Left cardiac atrium (tissue), 4 donors: ENCODE data around the gene MYZAP. TPM values are rescaled to one million over a fixed set of nuclear protein-coding genes. Genes with fewer than 3 reads are reported as not detected.
A peak's percentile ranks its signal among the peaks of the same experiment; 100 is the strongest.
"Not testable (repeated sequence)": the region's sequence is repeated elsewhere in the genome, so short reads cannot be mapped to it uniquely, and the experiment has no call there.

Experiments used
- ATAC-seq, 2 donors: fragments of 200-7000 bp; cut with Tn5 transposase; one replicate each; pipeline ENCODE4 v1.9.1; 2020; ENCODE audit warnings: mild to moderate bottlenecking in 2 of 2, moderate library complexity in 2 of 2
- DNase-seq: peaks from one replicate; pipeline ENCODE4 v3.0.0-alpha.2; 2020
- intact Hi-C, 2 donors: fragments of 100-400 bp; cut with DNase I; formaldehyde crosslinking; loops; one replicate each; pipeline versions ENCODE4 v1.14.1 to v1.15.1; 2022 to 2023
- total RNA-seq, 2 donors: library from RNA; stranded (reverse); fragmentation: NEBNext Ultra II Directional; extraction: Animal tissue kit (Norgen Biotek cat#: 25700); gene quantifications; one replicate each; pipeline ENCODE4 v1.2.1, GENCODE V29; 2021
- donor health status: DM: no; HTN: yes; CAD: no.
- donor health status: DM: no; HTN: yes; CAD: no; lungs with severe emphysema.
- donor health status: DM: yes; HTN: yes; CAD: no.
- donor health status: Dilated cardiomyopathy.

Gene MYZAP
- total RNA-seq, 2 donors from 2014 or later: 429 to 452 TPM

DNA sequence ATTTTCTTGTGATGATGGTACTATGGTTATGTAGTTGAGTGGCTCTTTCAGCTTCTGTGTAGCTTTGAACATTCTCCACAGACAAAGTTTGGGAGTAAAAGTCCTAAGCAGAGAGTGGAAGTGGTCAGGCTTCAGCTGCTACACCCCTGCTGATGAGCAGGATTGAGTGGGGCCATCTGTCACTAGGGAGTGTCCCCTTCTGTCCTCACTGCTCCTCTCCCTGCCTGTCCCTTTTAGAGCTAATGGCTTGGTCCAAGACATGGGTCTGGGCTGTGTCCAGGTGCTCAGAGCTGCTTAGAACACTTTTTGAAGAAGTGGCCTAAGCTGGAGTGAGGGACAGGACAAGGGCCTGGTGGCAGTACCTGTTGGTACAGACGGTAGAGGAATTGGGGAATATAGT is 15.1 kb downstream of the MYZAP start:
- DNase-seq (no peak), ATAC-seq (no peak)
- intact Hi-C loops: no loop called here

DNA sequence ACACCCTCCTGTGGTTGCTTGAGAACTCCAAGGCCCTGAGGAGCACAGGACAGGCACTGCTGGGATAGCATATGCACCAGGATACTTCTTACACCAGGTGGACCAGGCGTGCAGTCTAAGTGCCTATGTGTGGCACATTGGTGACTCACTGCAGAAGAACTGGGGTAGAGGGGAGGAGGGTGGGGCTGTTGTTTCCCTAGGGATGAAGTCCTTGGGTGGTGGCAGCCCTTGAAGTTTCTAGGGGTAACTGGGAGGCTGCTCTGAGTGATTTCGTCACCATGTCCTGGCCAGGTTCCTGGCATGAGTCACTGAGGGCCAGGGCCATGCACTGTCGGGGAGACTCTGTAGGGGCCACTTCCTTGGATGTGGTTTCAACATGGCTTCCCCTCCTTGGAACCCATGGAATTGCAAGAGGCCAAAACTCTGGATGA is 15.9 kb downstream of the MYZAP start:
- intact Hi-C loops: no loop called here
- DNase-seq: peak; percentile 61

DNA sequence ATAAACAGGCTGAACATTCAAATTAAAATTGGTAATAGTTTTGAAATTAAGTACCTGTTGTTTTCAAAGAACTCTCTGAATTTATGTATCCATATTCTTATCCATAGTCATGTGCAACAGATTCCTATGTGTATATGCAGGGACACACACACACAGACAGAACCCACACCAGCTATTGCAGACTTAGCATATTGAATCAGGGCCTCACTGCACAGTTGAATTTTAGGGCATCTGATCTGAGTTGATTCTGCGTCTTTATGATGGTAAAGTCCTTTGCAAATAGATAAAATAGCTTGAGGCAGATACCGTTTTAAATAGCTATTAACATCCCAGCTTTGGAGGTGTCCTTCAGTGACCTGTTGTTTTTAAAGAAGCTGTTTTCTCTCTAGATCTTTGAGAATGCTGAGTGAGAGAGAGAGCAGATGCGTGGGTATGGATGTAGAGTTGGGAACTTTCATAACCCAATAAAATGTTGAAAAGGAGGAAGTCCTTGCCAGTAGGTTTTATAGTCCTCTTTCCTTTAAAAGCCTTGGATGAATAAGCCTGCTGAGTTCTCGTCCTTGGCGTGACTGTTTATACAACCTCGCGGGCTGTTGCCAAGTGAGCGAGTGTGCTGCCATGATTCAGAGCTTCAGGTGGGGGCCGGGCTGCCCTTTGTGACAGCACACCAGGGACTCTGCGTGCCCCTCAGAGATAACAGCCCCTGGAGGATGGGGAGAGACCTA is 18.3 kb downstream of the MYZAP start:
- peak; percentile 70 to 73 for ATAC-seq
- intact Hi-C loops: loop anchor here in 1 of 2 donors (5.0 kb wide), 1 partner anchor 48 kb away; no protein-coding TSS in a partner anchor
- peak; percentile 76 for DNase-seq

More for the DNA sequence above, 15.9 kb downstream of the MYZAP start:
- peak; percentile 27 to 85 for ATAC-seq

DNA sequence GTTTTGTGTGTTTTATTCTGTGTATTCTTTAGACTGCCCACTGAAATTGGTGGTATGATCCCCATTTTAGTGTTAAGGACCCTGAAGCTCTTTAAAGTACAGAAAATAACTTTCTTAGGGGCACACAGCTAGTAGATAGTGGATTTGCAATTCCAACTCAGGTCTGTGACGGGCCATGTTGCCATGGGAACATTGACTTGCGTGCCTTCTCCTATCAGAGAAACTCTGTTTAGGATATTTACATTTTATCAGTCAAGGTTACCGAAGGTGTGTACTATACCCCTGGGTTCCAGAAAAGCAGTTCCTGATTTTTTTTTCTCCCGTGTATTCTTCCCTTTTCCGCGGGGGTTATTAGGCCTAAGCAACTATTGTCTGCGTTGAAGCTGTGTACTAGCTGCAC is 19.4 kb downstream of the MYZAP start:
- ATAC-seq (no peak), DNase-seq (no peak)
- intact Hi-C loops: loop anchor here in 1 of 2 donors (5.0 kb wide), 1 partner anchor 49 kb away; no protein-coding TSS in a partner anchor

DNA sequence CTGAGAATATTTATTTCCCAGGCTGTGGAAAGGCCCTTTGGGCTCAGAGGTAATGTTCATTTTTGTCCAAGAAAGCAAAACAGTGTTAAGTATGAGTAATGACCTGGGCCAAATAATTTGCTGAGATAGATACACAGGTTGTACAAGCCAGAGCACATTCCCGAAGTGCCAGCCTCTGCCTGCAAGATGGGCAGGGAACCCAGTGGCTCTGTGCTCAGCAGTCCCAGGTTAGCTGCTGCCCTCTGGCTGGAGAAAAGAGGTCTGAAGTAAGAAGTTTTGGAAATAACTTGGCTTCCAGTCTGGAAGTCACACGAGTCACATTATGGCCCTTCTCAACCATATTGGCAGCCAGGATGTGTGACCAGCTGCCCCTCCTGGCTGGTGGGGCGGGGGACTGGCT is 20.2 kb downstream of the MYZAP start:
- ATAC-seq: peak; percentile 61 to 76
- DNase-seq: peak; percentile 54
- intact Hi-C loops: loop anchor here in 1 of 2 donors (5.0 kb wide), 1 partner anchor 50 kb away; no protein-coding TSS in a partner anchor

DNA sequence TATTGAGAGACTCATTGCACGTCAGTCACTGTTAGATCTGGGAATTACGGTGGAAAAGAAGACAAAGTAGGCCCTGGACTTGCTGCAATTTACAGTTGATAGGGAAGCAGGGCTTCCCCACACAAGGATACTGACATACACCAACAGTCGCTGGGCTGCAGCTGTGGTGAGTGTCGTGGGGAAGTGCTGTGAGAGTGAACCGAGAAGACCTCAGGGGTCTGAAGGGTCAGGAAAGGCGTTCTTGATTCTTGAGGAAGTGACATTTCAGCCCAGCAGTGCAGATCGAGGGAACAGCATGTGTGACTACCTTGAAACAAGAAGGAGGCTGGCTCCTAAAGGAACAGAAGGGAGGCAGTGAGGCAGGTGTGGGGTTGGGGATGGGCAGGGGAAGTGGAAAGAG is 22.5 kb downstream of the MYZAP start:
- ATAC-seq (no peak), DNase-seq (no peak)
- intact Hi-C loops: loop anchor here in 1 of 2 donors (5.0 kb wide), 1 partner anchor 52 kb away; no protein-coding TSS in a partner anchor

DNA sequence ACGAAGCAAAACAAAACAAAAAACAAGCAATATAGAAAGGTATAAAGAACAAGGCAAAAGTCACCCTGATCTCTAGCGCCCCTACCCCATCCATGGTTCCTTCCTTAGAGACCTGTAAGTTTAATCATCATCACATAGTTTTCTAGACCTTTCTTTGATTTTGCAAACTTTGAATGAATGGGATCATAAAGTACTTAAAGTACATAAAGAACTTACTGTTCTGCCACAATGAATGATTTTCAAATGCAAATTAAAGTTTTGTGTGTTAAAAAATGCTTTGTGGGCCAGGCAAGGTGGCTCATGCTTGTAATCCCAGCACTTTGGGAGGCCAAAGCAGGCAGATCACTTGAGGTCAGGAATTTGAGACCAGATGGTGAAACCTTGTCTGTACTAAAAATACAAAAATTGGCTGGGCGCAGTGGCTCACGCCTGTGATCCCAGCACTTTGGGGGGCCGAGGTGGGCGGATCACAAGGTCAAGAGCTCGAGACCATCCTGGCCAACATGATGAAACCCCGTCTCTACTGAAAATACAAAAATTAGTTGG is 24.3 kb downstream of the MYZAP start:
- ATAC-seq, DNase-seq, intact Hi-C loops: not testable (repeated sequence)

DNA sequence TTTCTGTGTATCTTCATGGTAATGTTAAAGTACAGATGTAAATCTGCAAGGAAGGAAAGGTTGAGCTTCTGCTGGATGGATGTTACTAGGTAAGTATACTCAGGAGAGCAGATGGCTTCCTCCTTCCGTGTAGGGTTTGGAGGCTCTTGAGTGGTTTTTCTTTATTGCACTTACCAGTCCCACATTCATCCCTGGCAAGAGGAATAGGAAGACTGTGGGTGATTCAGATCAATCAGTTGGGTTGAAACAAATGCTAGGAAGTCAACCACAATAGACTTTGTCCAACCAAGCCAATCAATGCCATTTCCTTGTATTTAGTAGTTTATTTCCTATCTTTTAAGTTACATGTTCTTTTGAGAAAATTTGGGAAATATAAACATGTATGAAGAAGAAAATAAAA is 26.6 kb downstream of the MYZAP start:
- no peak for DNase-seq
- intact Hi-C loops: no loop called here
- no peak for ATAC-seq

DNA sequence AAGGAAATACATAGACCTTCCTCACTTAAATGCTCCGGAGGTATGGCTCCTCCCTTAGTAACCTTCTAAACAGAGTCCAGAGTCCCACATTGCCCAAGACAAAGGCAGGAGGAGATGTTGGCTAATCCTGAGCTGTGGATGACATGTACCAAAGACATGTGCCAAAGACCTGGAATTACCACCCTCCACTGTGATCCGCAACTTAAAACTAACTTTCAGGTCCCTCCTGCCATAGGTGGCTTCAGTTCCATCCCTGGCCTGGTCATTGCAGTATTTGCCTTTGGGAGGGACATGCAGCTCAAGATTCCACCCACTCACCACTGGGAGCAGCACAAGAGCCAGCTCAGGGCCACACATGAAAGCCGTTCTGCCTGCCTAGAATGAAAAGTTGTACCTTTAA is 28.0 kb downstream of the MYZAP start:
- intact Hi-C loops: no loop called here
- ATAC-seq (peak; percentile 40 to 46), DNase-seq (no peak)

DNA sequence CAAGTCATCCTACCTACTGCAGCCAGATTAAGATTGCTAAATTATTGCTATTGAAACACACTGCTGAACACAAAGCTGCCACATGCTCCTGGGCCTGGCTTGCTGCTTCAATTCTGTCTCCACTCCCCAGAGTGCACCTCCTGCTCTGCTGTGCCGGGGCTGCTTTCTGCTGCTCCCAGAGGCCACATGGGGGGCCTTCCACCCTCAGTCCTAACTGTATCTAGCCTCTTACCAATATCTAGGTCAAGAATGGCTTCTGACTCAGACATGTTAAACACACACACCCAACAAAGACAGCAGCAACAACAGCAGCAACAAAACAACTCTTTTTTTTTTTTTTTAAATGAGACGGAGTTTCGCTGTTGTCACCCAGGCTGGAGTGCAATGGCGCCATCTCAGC is 33.0 kb downstream of the MYZAP start:
- DNase-seq: no peak
- ATAC-seq: peak; percentile 24 to 50
- intact Hi-C loops: no loop called here

DNA sequence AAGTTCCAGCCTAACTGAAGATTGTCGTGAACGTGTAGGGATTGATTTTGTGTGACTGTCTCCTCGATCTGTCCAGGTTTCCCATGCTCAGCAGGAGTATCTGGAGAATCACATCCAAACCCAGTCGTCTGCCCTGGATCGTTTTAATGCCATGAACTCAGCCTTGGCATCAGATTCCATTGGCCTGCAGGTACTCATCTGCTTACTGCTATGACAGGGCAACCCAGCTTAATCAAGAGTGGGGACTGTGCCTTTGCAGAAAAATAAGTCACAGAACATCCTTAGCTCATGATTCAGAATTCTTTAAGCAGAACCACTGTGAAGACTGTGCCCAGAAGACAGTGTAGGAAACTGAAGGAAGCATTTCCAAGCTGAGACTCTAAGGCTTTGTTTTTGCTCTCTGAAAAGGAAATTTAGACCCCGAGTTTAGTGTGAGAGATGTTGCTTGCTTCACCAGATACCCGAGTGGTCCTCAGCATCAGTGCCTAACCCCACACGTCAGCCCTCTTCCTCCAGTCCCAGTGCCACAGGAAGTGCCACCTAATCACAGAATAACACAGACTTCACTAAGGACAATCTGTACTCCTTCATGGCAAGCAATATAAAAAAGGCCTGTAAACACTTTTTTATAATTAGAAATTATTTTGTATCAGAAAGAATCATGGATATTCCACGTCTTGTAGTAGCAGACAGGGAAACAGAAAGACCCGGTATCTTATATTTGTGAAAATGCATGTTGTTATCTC is 34.2 kb downstream of the MYZAP start:
- intact Hi-C loops: no loop called here
- ATAC-seq: peak in 1 of 2 donors; percentile 25

DNA sequence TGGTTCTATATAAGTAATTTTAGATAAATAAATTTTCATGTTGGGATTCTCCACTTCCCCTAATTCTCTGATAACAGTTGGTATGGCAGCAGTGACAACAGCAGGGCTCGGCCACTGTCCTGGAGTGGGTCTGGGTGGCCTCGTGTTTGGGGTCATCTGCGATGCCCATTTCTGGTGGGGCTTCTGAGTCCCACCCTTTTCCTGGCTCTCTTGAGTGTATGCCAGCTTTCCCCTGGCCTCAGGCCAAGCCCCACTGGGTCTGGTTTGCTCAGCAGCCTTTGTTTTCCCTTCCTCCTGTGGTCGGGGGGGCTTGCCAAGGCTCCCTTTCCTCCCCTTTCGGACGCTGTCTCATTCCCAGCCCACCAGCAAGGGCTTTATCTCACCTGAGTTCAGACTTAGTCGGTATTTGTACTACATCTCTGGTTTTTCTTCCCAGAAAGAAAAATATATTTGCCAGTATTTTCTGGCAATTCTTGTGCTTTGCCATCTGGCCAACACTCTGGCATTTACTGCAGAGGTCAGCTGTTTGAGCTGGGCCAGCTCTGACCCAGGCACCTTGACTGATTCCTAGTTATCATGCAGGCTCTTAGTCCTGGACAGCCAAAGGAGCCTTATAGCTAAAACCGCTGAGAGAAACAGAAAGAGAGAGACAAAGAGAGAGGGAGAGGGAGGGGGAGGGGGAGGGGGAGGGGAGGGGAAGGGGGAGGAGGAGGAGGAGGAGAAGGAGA is 35.2 kb downstream of the MYZAP start:
- intact Hi-C loops: no loop called here
- DNase-seq (peak; percentile 59), ATAC-seq (peak; percentile 43 to 51)

More for the DNA sequence above, 34.2 kb downstream of the MYZAP start:
- DNase-seq: no peak

DNA sequence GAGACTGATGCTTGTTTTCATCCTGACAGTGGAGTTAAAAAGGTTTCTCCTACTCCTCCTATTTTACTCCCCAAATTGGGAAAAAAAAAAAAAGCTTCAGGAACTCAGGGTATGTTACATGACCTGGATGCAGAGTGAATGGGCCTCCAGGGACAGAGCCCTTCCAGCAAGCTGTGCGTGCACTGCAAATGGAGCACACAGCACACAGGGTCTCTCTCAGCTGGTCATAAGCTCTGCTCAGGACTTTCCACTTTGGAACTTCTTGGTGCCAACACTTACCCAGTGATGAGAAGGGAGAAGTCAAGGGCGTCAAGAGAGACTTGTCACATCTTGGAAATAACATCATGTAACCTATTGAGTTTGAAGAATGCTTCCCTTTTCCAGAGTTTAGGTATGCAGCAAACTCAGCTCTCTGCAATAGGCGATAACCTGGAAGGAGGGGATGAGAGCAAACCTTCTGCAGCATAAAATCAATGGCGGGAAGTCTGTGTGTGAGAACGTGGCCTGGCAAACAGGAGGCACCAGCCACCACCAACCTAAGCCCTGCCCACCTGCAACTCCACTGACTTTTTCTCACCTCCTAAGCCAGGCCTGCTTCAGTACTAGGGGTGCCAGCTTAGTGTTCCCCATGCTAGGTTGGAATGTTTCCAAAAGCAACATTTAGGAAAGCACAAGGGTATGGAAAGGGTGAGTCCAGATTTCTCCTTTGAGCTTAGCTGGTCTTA is 39.8 kb downstream of the MYZAP start:
- no peak for DNase-seq
- intact Hi-C loops: no loop called here
- ATAC-seq: no peak

DNA sequence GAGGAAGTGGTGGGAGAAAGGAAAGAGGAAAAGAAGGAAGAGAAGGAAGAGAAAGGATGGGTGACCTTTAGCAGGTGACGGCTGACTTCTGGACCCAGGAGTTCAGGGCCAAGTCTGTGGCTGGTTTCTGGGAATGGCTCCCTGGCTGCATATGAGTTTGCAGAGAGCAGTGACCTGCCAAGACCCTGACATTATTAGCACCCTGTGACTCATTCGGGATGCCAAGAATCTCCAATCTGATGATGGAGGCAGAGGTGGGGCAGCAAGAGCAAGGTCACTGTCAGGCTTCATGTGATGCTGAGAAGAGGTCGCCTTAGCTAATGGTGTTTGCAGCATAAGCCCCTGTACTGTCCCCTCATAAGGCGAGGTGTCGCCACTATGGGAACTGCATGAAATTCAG is 42.6 kb downstream of the MYZAP start:
- ATAC-seq (peak in 1 of 2 donors; percentile 69), DNase-seq (no peak)
- intact Hi-C loops: loop anchor here in 1 of 2 donors (2.0 kb wide), 1 partner anchor 73 kb away; no protein-coding TSS in a partner anchor

DNA sequence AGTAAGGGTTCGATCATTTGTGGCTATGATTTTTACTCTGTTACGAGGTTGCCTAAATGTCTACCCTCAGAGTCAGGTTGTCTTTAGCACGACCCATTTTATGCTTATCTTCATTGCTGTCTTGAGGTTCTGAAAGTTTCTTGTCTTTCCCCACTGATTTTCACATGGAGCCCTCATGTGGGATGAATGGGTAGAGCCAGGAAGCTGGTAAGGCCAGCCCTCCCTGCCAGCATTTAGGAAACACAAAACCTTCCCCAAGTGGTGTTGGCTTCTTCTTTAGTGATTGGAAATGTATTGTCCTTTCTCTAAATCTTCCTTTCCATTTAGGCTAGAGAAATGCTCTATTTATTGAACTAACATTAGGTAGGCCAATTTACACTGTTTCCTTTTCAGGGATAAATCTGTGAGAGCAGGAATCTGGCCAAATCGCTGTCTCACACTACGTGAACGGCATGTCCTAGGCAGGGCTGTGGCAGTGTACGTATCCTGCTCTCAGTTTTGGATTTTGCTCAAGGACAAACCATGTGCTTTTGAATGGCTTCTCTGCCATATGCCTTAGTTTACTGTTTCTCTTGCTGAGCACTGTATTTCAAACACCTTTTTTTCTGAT is 43.7 kb downstream of the MYZAP start:
- DNase-seq (peak; percentile 52), ATAC-seq (peak; percentile 78 to 85)
- intact Hi-C loops: loop anchor here in 1 of 2 donors (2.0 kb wide), 1 partner anchor 75 kb away; no protein-coding TSS in a partner anchor

DNA sequence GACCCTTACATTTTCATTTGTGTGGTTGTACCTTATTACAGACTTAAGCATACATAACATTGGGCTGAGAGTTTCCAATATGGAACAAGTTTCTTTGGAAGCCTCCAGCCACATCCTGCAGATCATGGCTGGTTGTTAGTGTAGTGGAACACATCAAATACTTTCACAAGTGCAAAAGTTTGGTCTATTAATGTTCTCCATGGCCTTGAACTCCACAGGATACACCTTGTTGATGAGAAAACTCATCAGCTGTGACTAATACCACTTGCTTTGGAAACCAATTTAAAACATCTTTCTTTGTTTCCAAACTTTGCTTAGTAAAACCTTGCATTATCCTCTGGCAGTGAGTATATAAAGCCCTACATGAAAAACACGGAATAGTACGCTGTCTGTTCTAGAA is 46.1 kb downstream of the MYZAP start:
- DNase-seq (no peak), ATAC-seq (no peak)
- intact Hi-C loops: no loop called here

DNA sequence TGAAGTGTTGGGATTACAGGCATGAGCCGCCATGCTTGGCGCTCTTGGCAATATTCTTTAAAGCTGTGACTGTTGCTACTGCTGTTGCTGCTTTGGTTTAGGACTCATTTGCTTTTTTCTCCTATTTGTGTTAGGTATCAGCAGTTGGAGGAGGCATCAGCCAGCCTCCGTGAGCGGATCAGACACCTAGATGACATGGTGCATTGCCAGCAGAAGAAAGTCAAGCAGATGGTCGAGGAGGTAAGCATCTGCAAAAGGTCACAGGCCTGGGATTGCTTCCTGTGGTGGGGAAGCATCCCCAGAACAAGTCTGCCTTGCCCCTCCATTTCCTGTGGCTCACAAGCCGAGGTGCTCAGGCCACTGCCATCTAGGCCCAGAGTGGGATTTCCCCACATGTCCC is 47.6 kb downstream of the MYZAP start:
- no peak for DNase-seq
- intact Hi-C loops: no loop called here
- no peak for ATAC-seq
